ENCODE measurements around the gene ISM1.

GRCh38 chr20:13255356-13255755, 34.3 kb downstream of the ISM1 start:
- TF ChIP-seq, protein P1, sequence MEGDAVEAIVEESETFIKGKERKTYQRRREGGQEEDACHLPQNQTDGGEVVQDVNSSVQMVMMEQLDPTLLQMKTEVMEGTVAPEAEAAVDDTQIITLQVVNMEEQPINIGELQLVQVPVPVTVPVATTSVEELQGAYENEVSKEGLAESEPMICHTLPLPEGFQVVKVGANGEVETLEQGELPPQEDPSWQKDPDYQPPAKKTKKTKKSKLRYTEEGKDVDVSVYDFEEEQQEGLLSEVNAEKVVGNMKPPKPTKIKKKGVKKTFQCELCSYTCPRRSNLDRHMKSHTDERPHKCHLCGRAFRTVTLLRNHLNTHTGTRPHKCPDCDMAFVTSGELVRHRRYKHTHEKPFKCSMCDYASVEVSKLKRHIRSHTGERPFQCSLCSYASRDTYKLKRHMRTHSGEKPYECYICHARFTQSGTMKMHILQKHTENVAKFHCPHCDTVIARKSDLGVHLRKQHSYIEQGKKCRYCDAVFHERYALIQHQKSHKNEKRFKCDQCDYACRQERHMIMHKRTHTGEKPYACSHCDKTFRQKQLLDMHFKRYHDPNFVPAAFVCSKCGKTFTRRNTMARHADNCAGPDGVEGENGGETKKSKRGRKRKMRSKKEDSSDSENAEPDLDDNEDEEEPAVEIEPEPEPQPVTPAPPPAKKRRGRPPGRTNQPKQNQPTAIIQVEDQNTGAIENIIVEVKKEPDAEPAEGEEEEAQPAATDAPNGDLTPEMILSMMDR (IDR thresholded peaks at IDR 0.05), result no peak
- TF ChIP-seq POLR2A (IDR thresholded peaks at IDR 0.05) (no peak), POLR2AphosphoS5 (IDR thresholded peaks at IDR 0.05) (no peak)

Measured in transverse colon (tissue), 4 donors.